ENCODE measurements around the gene ARHGAP20.

Gene ARHGAP20

GRCh38 chr11:110735455-110736170 lies 23.4 kb upstream of the ARHGAP20 start:
- no peak for TF ChIP-seq CTCF (conservative IDR thresholded peaks at IDR 0.05)
- H3K27ac ChIP-seq: no peak overlapping the region

GRCh38 chr11:110734790-110735189 lies 22.6 kb upstream of the ARHGAP20 start:
- H3K27ac ChIP-seq: no peak overlapping the region

GRCh38 chr11:110730773-110731172 lies 18.5 kb upstream of the ARHGAP20 start:
- no peak for TF ChIP-seq CTCF (conservative IDR thresholded peaks at IDR 0.05)
- H3K27ac ChIP-seq: no peak overlapping the region

More at GRCh38 chr11:110734790-110735189, 22.6 kb upstream of the ARHGAP20 start:
- no peak for TF ChIP-seq CTCF (conservative IDR thresholded peaks at IDR 0.05)

GRCh38 chr11:110728883-110729282 lies 16.6 kb upstream of the ARHGAP20 start:
- TF ChIP-seq CTCF (conservative IDR thresholded peaks at IDR 0.05): no peak
- no peak overlapping the region for H3K27ac ChIP-seq

GRCh38 chr11:110728476-110728875 lies 16.2 kb upstream of the ARHGAP20 start:
- TF ChIP-seq CTCF (conservative IDR thresholded peaks at IDR 0.05): no peak
- no peak overlapping the region for H3K27ac ChIP-seq

- H3K27ac ChIP-seq: no peak overlapping the region
- no peak for TF ChIP-seq CTCF (conservative IDR thresholded peaks at IDR 0.05)
Observed at GRCh38 chr11:110724358-110724757, 12.1 kb upstream of the ARHGAP20 start.

- no peak for TF ChIP-seq CTCF (conservative IDR thresholded peaks at IDR 0.05)
- H3K27ac ChIP-seq: no peak overlapping the region
Observed at GRCh38 chr11:110720431-110721275, 8.4 kb upstream of the ARHGAP20 start.

All from VCaP (cell line).